Transverse colon (tissue), 4 donors: ENCODE measurements around the gene SHB. TPM values are rescaled to one million over a fixed set of nuclear protein-coding genes. Genes with fewer than 3 reads are reported as not detected.

Experiments used
- DNase-seq: peaks from one replicate; pipeline ENCODE4 v3.0.0-alpha.2; 2019
- H3K27ac ChIP-seq, 4 donors: fragments of 200-600 bp; sonication (generic); 2 replicates each; pipeline ENCODE4 v1.5.1; 2016 to 2018; ENCODE audit warnings: inconsistent platforms in 4 of 4
- H3K27me3 ChIP-seq: fragments of 200-600 bp; sonication (generic); 2 replicates; pipeline ENCODE4 v1.5.1; 2017; ENCODE audit warnings: inconsistent platforms
- H3K36me3 ChIP-seq, 4 donors: fragments of 200-600 bp; sonication (generic); 2 replicates each; pipeline ENCODE4 v1.5.1; 2017 to 2019; ENCODE audit warnings: inconsistent platforms in 4 of 4
- H3K4me1 ChIP-seq, 4 donors: fragments of 200-600 bp; sonication (generic); 2 replicates each; pipeline ENCODE4 v1.5.1; 2017 to 2020; ENCODE audit warnings: inconsistent platforms in 4 of 4
- H3K4me3 ChIP-seq, 4 donors: fragments of 200-600 bp; sonication (generic); 1 replicate in 1 of 4; 2 replicates in 3 of 4; pipeline versions ENCODE4 v1.5.1 to v1.6.1; 2017 to 2019; ENCODE audit warnings: inconsistent platforms in 4 of 4
- H3K9me3 ChIP-seq, 2 donors: fragments of 200-600 bp; sonication (generic); 2 replicates each; pipeline ENCODE4 v1.5.1; 2017 to 2019; ENCODE audit warnings: inconsistent platforms in 2 of 2
- CTCF ChIP-seq, 5 experiments: fragments of 200-600 bp in 3 of 5; fragments of 450-650 bp in 2 of 5; sonication (generic) in 3 of 5; IDR thresholded peaks; 1 replicate in 2 of 5; 2 replicates in 3 of 5; pipeline ENCODE4 v1.5.1; 2016 to 2017; ENCODE audit warnings: antibody characterized with exemption in 5 of 5, inconsistent platforms in 3 of 5, mild to moderate bottlenecking in 2 of 5, moderate library complexity in 1 of 5
- EP300 ChIP-seq: sonication (generic); formaldehyde crosslinking; IDR thresholded peaks from one replicate; pipeline ENCODE4 v1.6.1; 2017; ENCODE audit warnings: antibody characterized with exemption, low read depth
- POLR2A ChIP-seq: fragments of 450-650 bp; IDR thresholded peaks from one replicate; pipeline ENCODE4 v1.6.1; 2016; ENCODE audit warnings: antibody characterized with exemption, mild to moderate bottlenecking, moderate library complexity
- POLR2AphosphoS5 ChIP-seq, 3 donors: sonication (generic); formaldehyde crosslinking; IDR thresholded peaks; one replicate each; pipeline ENCODE4 v1.6.1; 2016; ENCODE audit warnings: antibody characterized with exemption in 3 of 3
- WGBS, 2 donors: methylation state at CpG; one replicate each; pipeline ENCODE4 v1.1.5; 2018; ENCODE audit warnings: low coverage in 1 of 2; 5-methylcytosine and 5-hydroxymethylcytosine counted together
- in situ Hi-C, 4 donors: fragments of 200-750 bp; cut with MboI; loops; one replicate each; pipeline versions ENCODE4 v1.15.0 to v1.15.1; 2017; ENCODE audit warnings: low sequenced_read_pairs in 3 of 4, low pct_ligation_motif_present in 1 of 4, low pct_unique_long_range_greater_than_20kb in 1 of 4
- intact Hi-C: fragments of 100-400 bp; cut with DNase I; formaldehyde crosslinking; loops from one replicate; pipeline ENCODE4 v1.15.1; 2023; ENCODE audit warnings: low total_unique reads
- total RNA-seq, 4 donors: library from RNA; depleted of rRNA; stranded (reverse); fragments of >200 nt; gene quantifications; one replicate each; pipeline ENCODE4 v1.1.0, GENCODE V29; 2016

SHB gene
- total RNA-seq, 4 donors from 2014 or later: 11.9 to 33.7 (median 22.2) TPM

- H3K27ac ChIP-seq: peak overlapping the region; percentile 32 to 37 (median 34)
- no peaks in the 10 kb centered on the region for H3K36me3 ChIP-seq
- peaks cover 8 to 40% (median 29%) of the 10 kb centered on the region in 4 donors for H3K4me1 ChIP-seq
- WGBS, 2 donors: 85 to 86% methylated on average over 9 to 21 of the region's 21 CpGs
- no peaks in the 10 kb centered on the region for H3K9me3 ChIP-seq
- no peak overlapping the region for H3K4me3 ChIP-seq
- no peaks in the 10 kb centered on the region for H3K27me3 ChIP-seq
- intact Hi-C loops: no loop called here
- TF ChIP-seq POLR2A (no peak), CTCF (IDR thresholded peaks at IDR 0.05) (no peak), POLR2AphosphoS5 (IDR thresholded peaks at IDR 0.05) (no peak), EP300 (no peak)
- in situ Hi-C loops: no loop called here
- no peak for DNase-seq
Measured at GRCh38 chr9:38039907-38040682, 28.9 kb downstream of the SHB start.

- in situ Hi-C loops (no loop called here), intact Hi-C loops (no loop called here)
- no peaks in the 10 kb centered on the region for H3K36me3 ChIP-seq
- WGBS, 2 donors: 64 to 88% methylated on average over 2 to 16 of the region's 16 CpGs
- no peak for DNase-seq
- no peaks in the 10 kb centered on the region for H3K9me3 ChIP-seq
- no peak overlapping the region for H3K4me3 ChIP-seq
- peak overlapping the region; percentile 32 to 37 (median 34) for H3K27ac ChIP-seq
- TF ChIP-seq POLR2A: no peak
- TF ChIP-seq EP300: no peak
- TF ChIP-seq POLR2AphosphoS5 (IDR thresholded peaks at IDR 0.05): no peak
- TF ChIP-seq CTCF (IDR thresholded peaks at IDR 0.05): no peak
- H3K4me1 ChIP-seq: peaks cover 8 to 47% (median 30%) of the 10 kb centered on the region in 4 donors
- H3K27me3 ChIP-seq: no peaks in the 10 kb centered on the region
Measured at GRCh38 chr9:38039090-38039906, 29.7 kb downstream of the SHB start.

- in situ Hi-C loops (no loop called here), intact Hi-C loops (no loop called here)
- Histone ChIP-seq H3K4me1 (peaks cover 8 to 54% (median 36%) of the 10 kb centered on the region in 4 donors), H3K4me3 (no peak overlapping the region), H3K27me3 (no peaks in the 10 kb centered on the region), H3K27ac (peak overlapping the region in 2 of 4 donors; percentile 32 to 33), H3K36me3 (no peaks in the 10 kb centered on the region), H3K9me3 (no peaks in the 10 kb centered on the region)
- WGBS, 2 donors: 74% methylated on average over 15 of the region's 15 CpGs; no CpG with 5 or more reads in 1 of the 2 donors
- DNase-seq: no peak
- no peak for TF ChIP-seq EP300
- no peak for TF ChIP-seq CTCF (IDR thresholded peaks at IDR 0.05)
- TF ChIP-seq POLR2AphosphoS5 (IDR thresholded peaks at IDR 0.05): no peak
- no peak for TF ChIP-seq POLR2A
Measured at GRCh38 chr9:38038307-38039089, 30.5 kb downstream of the SHB start.

- H3K27ac ChIP-seq: no peak overlapping the region
- H3K27me3 ChIP-seq: no peaks in the 10 kb centered on the region
- no peaks in the 10 kb centered on the region for H3K9me3 ChIP-seq
- TF ChIP-seq CTCF (IDR thresholded peaks at IDR 0.05) (no peak), POLR2AphosphoS5 (IDR thresholded peaks at IDR 0.05) (no peak), POLR2A (no peak), EP300 (no peak)
- intact Hi-C loops (no loop called here), in situ Hi-C loops (no loop called here)
- H3K4me3 ChIP-seq: no peak overlapping the region
- H3K36me3 ChIP-seq: no peaks in the 10 kb centered on the region
- DNase-seq: no peak
- peaks cover 8 to 57% (median 41%) of the 10 kb centered on the region in 4 donors for H3K4me1 ChIP-seq
- 77% methylated on average over 5 of the region's 5 CpGs; no CpG with 5 or more reads in 1 of the 2 donors for WGBS, 2 donors
Measured at GRCh38 chr9:38037981-38038306, 31.1 kb downstream of the SHB start.
